LNCAP (cell line): ENCODE data around the gene NEURL1B.

Experiments
- CTCF ChIP-seq: fragments of 450-650 bp; IDR thresholded peaks from 2 replicates; pipeline ENCODE4 v1.5.1; 2017; ENCODE audit warnings: mild to moderate bottlenecking

Gene NEURL1B

GRCh38 chr5:172689218-172689572 is 48.1 kb downstream of the NEURL1B start:
- TF ChIP-seq CTCF, result no peak

DNA sequence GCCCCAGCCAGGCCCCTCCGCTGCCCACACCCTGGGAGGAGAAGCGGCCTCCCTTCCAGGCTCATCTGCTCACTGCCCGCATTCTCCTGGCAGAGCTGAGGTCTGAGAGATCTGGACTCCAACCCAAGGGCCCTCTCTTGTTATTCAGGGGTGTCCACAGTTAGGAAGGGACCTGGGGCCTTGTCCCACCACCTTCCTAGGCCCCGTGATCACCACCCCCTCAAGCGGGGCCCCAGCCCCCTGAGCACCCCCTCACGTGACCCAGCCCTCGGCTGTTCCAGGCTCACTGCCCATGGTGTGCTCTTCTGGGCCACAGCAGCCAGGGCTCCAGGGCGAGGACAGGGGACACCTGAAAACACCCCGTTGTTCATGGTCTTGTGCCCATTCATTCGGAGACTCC is 48.7 kb downstream of the NEURL1B start:
- no peak for TF ChIP-seq CTCF

GRCh38 chr5:172690258-172691075 is 49.4 kb downstream of the NEURL1B start:
- no peak for TF ChIP-seq CTCF

DNA sequence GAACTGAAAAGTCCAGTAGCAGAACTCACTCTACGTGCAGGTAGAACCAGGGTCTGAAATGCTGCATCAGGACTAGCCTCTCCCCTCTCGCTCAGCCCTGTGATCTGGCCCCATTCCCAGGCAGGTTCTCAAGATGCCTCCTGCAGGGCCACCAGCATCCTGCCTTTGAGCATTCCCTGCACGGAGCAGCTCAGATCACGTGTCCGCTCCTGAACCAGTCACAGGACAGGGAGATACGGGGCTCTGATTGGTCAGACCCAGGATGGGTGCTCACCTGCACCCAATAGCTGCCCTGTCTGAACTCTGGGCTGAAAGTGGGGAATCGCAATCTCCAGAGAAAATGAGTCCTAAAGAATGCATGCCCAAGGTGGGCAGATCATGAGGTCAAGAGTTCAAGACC is 50.8 kb downstream of the NEURL1B start:
- no peak for TF ChIP-seq CTCF

DNA sequence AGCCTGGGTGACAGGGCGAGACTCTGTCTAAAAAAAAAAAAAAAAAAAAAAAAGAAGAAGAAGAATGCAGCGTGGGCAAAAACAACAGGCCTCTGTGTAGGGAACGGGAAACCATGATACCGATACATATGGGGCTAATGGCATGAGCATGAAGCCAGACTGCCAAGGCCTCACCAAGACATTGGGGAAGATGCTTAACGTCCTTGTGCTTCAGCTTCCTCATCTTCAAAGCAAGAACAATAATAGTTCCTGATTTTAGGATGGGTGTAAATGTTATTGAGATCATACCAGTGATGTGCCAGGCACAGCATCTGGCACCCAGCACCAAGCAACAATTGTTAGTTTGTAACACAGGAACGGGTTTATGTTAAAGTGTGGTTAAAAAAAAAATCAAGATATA is 51.4 kb downstream of the NEURL1B start:
- TF ChIP-seq CTCF, result no peak

- TF ChIP-seq CTCF, result no peak
Measured at GRCh38 chr5:172692981-172693380, 51.9 kb downstream of the NEURL1B start.

DNA sequence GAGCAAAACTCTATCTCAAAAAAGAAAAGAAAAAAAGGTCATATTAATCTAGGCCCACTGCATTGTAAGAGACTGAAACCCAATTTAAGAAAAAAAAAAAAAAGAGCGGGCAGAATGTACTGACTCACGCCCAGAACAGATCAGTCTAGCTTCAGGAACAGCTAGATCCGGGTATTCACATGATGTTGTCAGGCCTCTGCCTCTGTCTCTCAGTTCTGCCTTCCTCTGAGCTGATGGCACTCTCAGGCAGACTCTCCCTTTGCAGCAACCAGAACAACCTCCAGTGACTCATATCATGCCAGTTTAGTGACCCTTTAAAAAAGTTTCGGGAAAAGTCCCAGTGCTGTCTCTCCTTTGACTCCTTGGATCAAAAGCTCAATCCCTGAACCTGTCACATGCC is 53.0 kb downstream of the NEURL1B start:
- no peak for TF ChIP-seq CTCF

GRCh38 chr5:172694541-172694940 is 53.5 kb downstream of the NEURL1B start:
- no peak for TF ChIP-seq CTCF
